ENCODE results near the gene ASB10. TPM values are rescaled to one million over a fixed set of nuclear protein-coding genes. Genes with fewer than 3 reads are reported as not detected.

The ASB10 gene
- total and polyA plus RNA-seq, 4 donors, result not detected

DNA sequence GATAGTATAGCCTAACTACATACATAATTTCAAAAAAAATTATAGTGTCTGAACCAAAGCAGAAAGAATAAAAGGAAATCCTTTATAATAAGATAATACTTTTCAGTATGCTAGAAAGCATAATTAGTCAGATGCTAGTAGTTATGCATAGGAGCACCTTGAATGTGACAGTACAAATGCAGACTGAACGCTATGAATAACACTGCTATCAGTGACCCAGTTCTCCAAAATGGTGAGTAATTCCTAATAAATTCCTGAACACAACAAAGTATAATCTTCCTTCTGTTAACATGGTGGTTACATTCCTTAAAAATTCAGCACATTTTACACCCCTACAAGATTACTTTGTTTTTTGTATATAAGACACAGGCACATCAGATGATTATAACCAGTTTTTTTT is 44.0 kb upstream of the ASB10 start:
- H3K36me3 ChIP-seq (ENCODE audit: control insufficient read depth in 4 of 4, insufficient read depth in 4 of 4, low read length in 4 of 4), result peaks cover 0 to 14% (median 0%) of the 10 kb centered on the region in 4 donors
- H3K4me1 ChIP-seq (ENCODE audit: control insufficient read depth in 5 of 5, insufficient read depth in 5 of 5, low read length in 5 of 5), result peaks cover 0 to 25% (median 6%) of the 10 kb centered on the region in 5 donors
- H3K27me3 ChIP-seq (ENCODE audit: control insufficient read depth in 3 of 3, insufficient read depth in 3 of 3, low read length in 2 of 3), result no peaks in the 10 kb centered on the region
- WGBS, 2 donors, result 82 to 92% methylated on average over 1 of the region's 1 CpG
- TF ChIP-seq, protein P1, sequence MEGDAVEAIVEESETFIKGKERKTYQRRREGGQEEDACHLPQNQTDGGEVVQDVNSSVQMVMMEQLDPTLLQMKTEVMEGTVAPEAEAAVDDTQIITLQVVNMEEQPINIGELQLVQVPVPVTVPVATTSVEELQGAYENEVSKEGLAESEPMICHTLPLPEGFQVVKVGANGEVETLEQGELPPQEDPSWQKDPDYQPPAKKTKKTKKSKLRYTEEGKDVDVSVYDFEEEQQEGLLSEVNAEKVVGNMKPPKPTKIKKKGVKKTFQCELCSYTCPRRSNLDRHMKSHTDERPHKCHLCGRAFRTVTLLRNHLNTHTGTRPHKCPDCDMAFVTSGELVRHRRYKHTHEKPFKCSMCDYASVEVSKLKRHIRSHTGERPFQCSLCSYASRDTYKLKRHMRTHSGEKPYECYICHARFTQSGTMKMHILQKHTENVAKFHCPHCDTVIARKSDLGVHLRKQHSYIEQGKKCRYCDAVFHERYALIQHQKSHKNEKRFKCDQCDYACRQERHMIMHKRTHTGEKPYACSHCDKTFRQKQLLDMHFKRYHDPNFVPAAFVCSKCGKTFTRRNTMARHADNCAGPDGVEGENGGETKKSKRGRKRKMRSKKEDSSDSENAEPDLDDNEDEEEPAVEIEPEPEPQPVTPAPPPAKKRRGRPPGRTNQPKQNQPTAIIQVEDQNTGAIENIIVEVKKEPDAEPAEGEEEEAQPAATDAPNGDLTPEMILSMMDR (IDR thresholded peaks at IDR 0.05; ENCODE audit: control extremely low read depth, extremely low read depth), result no peak
- H3K27ac ChIP-seq (ENCODE audit: low read depth in 1 of 2, low read length in 1 of 2), result no peak overlapping the region
- no peaks in the 10 kb centered on the region for H3K9me3 ChIP-seq (ENCODE audit: control insufficient read depth in 4 of 4, insufficient read depth in 3 of 4, low read length in 3 of 4)
- ATAC-seq (ENCODE audit: insufficient read depth, low FRiP score) (no peak), DNase-seq (no peak)
- no peak overlapping the region for H3K9ac ChIP-seq (ENCODE audit: insufficient read depth in 1 of 2, low read length in 2 of 2)
- H3K4me3 ChIP-seq, result no peak overlapping the region

DNA sequence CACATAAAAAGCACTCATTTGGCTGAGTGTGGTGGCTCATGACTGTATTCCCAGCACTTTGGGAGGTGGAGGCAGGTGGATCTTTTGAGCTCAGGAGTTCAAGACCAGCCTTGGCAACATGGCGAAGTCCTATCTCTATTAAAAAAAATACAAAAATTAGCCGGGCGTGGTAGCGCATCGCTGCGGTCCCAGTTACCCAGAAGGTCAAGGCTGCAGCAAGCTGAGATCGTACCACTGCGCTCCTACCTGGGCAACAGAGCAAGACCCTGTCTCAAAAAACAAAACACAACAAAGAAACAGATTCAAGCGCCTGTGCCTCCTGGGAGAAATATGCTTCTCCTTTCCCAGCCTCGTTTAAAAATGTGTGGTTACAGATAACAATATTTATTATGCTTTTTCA is 42.2 kb upstream of the ASB10 start:
- Histone ChIP-seq H3K4me3 (no peak overlapping the region), H3K27me3 (ENCODE audit: control insufficient read depth in 3 of 3, insufficient read depth in 3 of 3, low read length in 2 of 3) (no peaks in the 10 kb centered on the region), H3K4me1 (ENCODE audit: control insufficient read depth in 5 of 5, insufficient read depth in 5 of 5, low read length in 5 of 5) (peaks cover 0 to 34% (median 9%) of the 10 kb centered on the region in 5 donors), H3K9ac (ENCODE audit: insufficient read depth in 1 of 2, low read length in 2 of 2) (no peak overlapping the region), H3K36me3 (ENCODE audit: control insufficient read depth in 4 of 4, insufficient read depth in 4 of 4, low read length in 4 of 4) (peaks cover 4 to 10% (median 5%) of the 10 kb centered on the region in 4 donors), H3K9me3 (ENCODE audit: control insufficient read depth in 4 of 4, insufficient read depth in 3 of 4, low read length in 3 of 4) (no peaks in the 10 kb centered on the region), H3K27ac (ENCODE audit: low read depth in 1 of 2, low read length in 1 of 2) (no peak overlapping the region)
- WGBS, 2 donors, result 92 to 93% methylated on average over 10 of the region's 10 CpGs
- no peak for DNase-seq
- no peak for ATAC-seq (ENCODE audit: insufficient read depth, low FRiP score)
- TF ChIP-seq, protein P1 (IDR thresholded peaks at IDR 0.05; ENCODE audit: control extremely low read depth, extremely low read depth), result no peak

DNA sequence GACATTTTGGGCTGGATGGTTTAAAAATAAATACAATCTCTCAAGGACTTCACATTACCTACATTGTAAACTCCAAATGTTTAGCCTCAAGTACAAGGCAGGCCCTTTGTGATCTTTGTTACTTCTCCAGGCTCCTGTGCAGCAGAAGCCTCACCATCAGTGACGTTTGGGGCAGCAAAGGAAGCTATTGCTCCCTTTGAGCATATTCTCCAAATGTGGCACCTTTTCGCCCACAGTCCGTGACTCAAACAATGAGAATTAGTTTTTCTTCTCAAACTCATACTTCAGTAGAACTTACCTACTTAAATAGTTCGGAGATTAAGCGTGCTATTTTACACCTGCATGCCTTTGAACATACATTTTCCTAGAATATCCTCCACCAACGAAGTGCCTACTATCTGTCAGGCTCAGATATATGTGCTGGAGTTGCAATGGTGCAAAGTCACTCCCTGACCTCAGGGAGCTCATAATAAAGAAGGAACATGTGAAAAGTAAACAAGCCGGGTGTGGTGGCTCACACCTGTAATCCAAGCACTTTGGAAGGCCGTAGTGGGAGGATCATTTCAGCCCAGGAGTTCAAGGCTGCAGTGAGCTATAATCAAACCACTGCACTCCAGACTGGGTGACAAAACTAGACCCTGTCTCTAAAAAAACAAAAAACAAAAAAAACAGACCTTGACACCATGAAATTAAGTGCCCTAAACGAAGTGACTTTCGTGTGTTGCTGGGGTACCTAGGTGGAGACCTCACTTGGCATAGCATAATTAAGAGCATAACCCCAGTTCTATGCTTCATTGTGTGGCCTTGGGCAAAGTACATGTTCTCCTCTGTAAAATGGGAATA is 41.2 kb upstream of the ASB10 start:
- H3K4me1 ChIP-seq (ENCODE audit: control insufficient read depth in 5 of 5, insufficient read depth in 5 of 5, low read length in 5 of 5), result peaks cover 0 to 32% (median 8%) of the 10 kb centered on the region in 5 donors
- H3K36me3 ChIP-seq (ENCODE audit: control insufficient read depth in 4 of 4, insufficient read depth in 4 of 4, low read length in 4 of 4), result peaks cover 5 to 16% (median 13%) of the 10 kb centered on the region in 4 donors
- no peak overlapping the region for H3K4me3 ChIP-seq
- no peak for ATAC-seq (ENCODE audit: insufficient read depth, low FRiP score)
- H3K9me3 ChIP-seq (ENCODE audit: control insufficient read depth in 4 of 4, insufficient read depth in 3 of 4, low read length in 3 of 4), result no peaks in the 10 kb centered on the region
- TF ChIP-seq, protein P1 (IDR thresholded peaks at IDR 0.05; ENCODE audit: control extremely low read depth, extremely low read depth), result no peak
- H3K27me3 ChIP-seq (ENCODE audit: control insufficient read depth in 3 of 3, insufficient read depth in 3 of 3, low read length in 2 of 3), result no peaks in the 10 kb centered on the region
- 68 to 79% methylated on average over 10 of the region's 10 CpGs for WGBS, 2 donors
- peak overlapping the region; percentile 58 to 95 for H3K27ac ChIP-seq (ENCODE audit: low read depth in 1 of 2, low read length in 1 of 2)
- DNase-seq, result no peak
- H3K9ac ChIP-seq (ENCODE audit: insufficient read depth in 1 of 2, low read length in 2 of 2), result peak overlapping the region in 1 of 2 donors; percentile 83
